Endothelial cell of umbilical vein (primary cell): ENCODE data around the gene PAX2.

ENCODE experiments used
- CTCF ChIP-seq, 2 donors: IDR thresholded peaks; 1 replicate in 1 of 2; 2 replicates in 1 of 2; pipeline ENCODE4 v1.5.1; 2011; ENCODE audit warnings: low read length in 2 of 2, mild to moderate bottlenecking in 2 of 2, moderate library complexity in 2 of 2, control low read depth in 1 of 2, inconsistent platforms in 1 of 2, low read depth in 1 of 2; ENCODE audit not compliant: insufficient read depth in 1 of 2; ENCODE audit errors: extremely low read depth in 1 of 2
- POLR2A ChIP-seq: IDR thresholded peaks from 2 replicates; pipeline ENCODE4 v1.6.1; 2012; ENCODE audit warnings: low read depth, mild to moderate bottlenecking, control low read depth, low read length
- POLR2AphosphoS5 ChIP-seq: IDR thresholded peaks from 2 replicates; pipeline ENCODE4 v1.6.1; 2012; ENCODE audit warnings: low read depth, mild to moderate bottlenecking, control low read depth, low read length, moderate library complexity; ENCODE audit not compliant: insufficient read depth

DNA sequence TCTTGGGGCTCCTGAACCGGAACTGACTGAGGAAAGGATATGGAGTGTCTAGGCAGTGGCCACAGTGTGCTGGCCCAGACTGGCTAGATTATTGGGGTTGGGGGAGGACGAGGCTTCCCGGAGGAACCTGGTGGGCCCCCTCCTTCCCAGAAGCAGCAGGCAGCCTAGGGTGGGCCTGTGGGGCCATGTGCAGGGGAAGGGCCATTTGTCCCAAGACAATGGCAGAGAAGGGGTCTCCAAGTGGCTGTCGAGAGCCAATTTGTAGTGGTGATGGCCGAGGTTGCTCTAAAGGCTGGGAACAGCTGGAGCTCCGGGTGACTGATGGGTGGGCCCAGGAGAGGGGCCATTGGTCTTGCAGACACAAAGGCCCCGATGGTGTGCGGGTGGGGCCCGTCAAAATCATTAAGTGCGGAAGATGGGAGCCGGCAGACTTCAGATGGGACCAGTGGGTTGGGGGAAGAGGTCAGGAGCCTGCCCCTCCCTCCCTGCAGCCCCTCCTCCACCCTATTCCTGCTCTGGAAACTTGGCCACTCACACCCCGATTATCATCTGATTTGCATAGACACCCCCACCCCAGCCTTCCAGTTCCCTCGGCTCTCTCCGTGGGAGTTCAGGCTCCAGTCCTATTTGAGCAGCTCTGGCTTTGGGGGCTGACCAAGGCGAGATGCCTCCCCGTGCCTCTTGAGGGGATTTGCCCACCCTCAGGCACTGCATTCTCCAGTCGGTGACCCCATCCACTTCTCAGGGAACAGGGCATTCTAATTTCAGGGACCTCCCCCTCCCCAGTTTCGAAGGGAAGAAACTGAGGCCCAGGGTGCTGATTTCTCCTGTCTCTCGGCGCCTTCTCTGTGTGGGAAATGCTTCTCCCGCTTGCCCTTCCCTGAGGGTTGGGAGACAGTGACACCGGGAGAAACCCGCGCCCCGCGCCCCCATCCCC is 36.0 kb upstream of the PAX2 start:
- no peak for TF ChIP-seq POLR2A
- TF ChIP-seq CTCF (IDR thresholded peaks at IDR 0.05; ENCODE audit: extremely low read depth in 1 of 2, insufficient read depth in 1 of 2, low read depth in 1 of 2, low read length in 2 of 2) = no peak
- TF ChIP-seq POLR2AphosphoS5 = no peak
